Tibial nerve (tissue), 4 donors: ENCODE measurements around the gene ATG5.

Experiments
- EP300 ChIP-seq, 2 donors: sonication (generic); formaldehyde crosslinking; IDR thresholded peaks; one replicate each; pipeline ENCODE4 v1.6.1; 2017; ENCODE audit warnings: antibody characterized with exemption in 2 of 2, mild to moderate bottlenecking in 1 of 2
- POLR2A ChIP-seq, 2 donors: fragments of 450-650 bp; IDR thresholded peaks; one replicate each; pipeline ENCODE4 v1.6.1; 2017; ENCODE audit warnings: antibody characterized with exemption in 2 of 2, mild to moderate bottlenecking in 2 of 2, moderate library complexity in 2 of 2
- TF ChIP-seq, protein P1 (sequence below), 5 experiments: fragments of 200-600 bp in 3 of 5; fragments of 450-650 bp in 2 of 5; sonication (generic) in 3 of 5; IDR thresholded peaks; one replicate each; pipeline ENCODE4 v1.5.1; 2016 to 2019; ENCODE audit warnings: antibody characterized with exemption in 5 of 5, mild to moderate bottlenecking in 3 of 5, moderate library complexity in 2 of 5

DNA sequence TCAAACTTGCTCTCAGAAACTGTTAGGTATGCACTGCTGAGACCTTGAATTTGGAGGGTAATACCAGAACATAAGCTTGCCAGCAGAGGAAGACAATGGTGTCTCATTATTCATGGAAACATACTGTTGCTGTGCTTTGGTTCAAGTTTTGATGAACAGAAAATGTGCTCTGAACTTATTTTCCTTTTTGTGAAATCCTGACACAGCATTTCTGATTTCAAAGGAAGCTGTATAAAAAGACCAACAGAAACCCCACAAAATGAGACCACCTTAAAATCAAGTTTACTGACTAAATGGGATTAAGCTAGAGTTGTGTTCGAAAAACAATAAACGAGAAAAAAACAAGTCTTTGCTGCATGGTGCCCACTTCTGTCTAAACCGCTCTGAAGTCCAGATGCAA is 169.1 kb downstream of the ATG5 start:
- TF ChIP-seq EP300 (IDR thresholded peaks at IDR 0.05) = no peak
- TF ChIP-seq, protein P1, sequence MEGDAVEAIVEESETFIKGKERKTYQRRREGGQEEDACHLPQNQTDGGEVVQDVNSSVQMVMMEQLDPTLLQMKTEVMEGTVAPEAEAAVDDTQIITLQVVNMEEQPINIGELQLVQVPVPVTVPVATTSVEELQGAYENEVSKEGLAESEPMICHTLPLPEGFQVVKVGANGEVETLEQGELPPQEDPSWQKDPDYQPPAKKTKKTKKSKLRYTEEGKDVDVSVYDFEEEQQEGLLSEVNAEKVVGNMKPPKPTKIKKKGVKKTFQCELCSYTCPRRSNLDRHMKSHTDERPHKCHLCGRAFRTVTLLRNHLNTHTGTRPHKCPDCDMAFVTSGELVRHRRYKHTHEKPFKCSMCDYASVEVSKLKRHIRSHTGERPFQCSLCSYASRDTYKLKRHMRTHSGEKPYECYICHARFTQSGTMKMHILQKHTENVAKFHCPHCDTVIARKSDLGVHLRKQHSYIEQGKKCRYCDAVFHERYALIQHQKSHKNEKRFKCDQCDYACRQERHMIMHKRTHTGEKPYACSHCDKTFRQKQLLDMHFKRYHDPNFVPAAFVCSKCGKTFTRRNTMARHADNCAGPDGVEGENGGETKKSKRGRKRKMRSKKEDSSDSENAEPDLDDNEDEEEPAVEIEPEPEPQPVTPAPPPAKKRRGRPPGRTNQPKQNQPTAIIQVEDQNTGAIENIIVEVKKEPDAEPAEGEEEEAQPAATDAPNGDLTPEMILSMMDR (IDR thresholded peaks at IDR 0.05) = no peak
- TF ChIP-seq POLR2A (IDR thresholded peaks at IDR 0.05) = no peak
